A549 (cell line): ENCODE measurements around the gene NR1H2.

Experiments used
- CEBPB ChIP-seq, 2 experiments: fragments of >200 bp in 1 of 2; sonication (Bioruptor Twin) in 1 of 2; formaldehyde crosslinking in 1 of 2; IDR thresholded peaks; 2 replicates each; pipeline ENCODE4 v1.6.1; 2012 to 2016
- CTCF ChIP-seq: fragments of >200 bp; sonication (Bioruptor Twin); formaldehyde crosslinking; IDR thresholded peaks from 3 replicates; pipeline ENCODE4 v1.5.1; 2016
- HDAC2 ChIP-seq: fragments of 200-600 bp; sonication (generic); IDR thresholded peaks from 2 replicates; pipeline ENCODE4 v1.6.1; 2016
- HEYL ChIP-seq: fragments of 250-450 bp; sonication (Bioruptor Pico); IDR thresholded peaks from 2 replicates; pipeline ENCODE4 v1.8.0; 2021; ENCODE audit warnings: mild to moderate bottlenecking, moderate library complexity
- JUN ChIP-seq, 2 experiments: fragments of >200 bp; sonication (Bioruptor Twin); formaldehyde crosslinking; IDR thresholded peaks; 2 replicates in 1 of 2; 3 replicates in 1 of 2; pipeline ENCODE4 v1.6.1; 2016 to 2017
- NR3C1 ChIP-seq: fragments of >200 bp; sonication (Bioruptor Twin); formaldehyde crosslinking; IDR thresholded peaks from 3 replicates; pipeline ENCODE4 v1.6.1; 2017
- PHF8 ChIP-seq: fragments of 200-600 bp; sonication (generic); IDR thresholded peaks from 2 replicates; pipeline ENCODE4 v1.6.1; 2016; ENCODE audit warnings: low read depth, mild to moderate bottlenecking, antibody characterized with exemption, moderate library complexity, borderline replicate concordance
- POLR2A ChIP-seq: IDR thresholded peaks from 2 replicates; pipeline ENCODE4 v1.6.1; 2012; ENCODE audit warnings: mild to moderate bottlenecking, low read length
- RAD21 ChIP-seq, 2 experiments: fragments of >200 bp in 1 of 2; sonication (Bioruptor Twin) in 1 of 2; formaldehyde crosslinking in 1 of 2; IDR thresholded peaks in 1 of 2; conservative IDR thresholded peaks in 1 of 2; 2 replicates in 1 of 2; 3 replicates in 1 of 2; pipeline ENCODE4 v1.6.1; 2012 to 2018; ENCODE audit warnings: inconsistent platforms in 1 of 2
- USF2 ChIP-seq: fragments of 450-650 bp; IDR thresholded peaks from 2 replicates; pipeline ENCODE4 v1.6.1; 2014; ENCODE audit warnings: antibody characterized with exemption

GRCh38 chr19:50401605-50402450 lies 25.6 kb downstream of the NR1H2 start:
- no peak for TF ChIP-seq NR3C1
- TF ChIP-seq HDAC2: no peak
- TF ChIP-seq RAD21 (conservative IDR thresholded peaks at IDR 0.05 in 1 of 2, IDR thresholded peaks at IDR 0.05 in 1 of 2): no peak
- TF ChIP-seq JUN (IDR thresholded peaks at IDR 0.05): no peak
- TF ChIP-seq CTCF: no peak
- no peak for TF ChIP-seq USF2
- no peak for TF ChIP-seq CEBPB (IDR thresholded peaks at IDR 0.05)
- TF ChIP-seq PHF8: no peak
- no peak for TF ChIP-seq HEYL (CRISPR knock-in tag)
- TF ChIP-seq POLR2A: no peak
